ENCODE data around the gene RPIA.

DNA sequence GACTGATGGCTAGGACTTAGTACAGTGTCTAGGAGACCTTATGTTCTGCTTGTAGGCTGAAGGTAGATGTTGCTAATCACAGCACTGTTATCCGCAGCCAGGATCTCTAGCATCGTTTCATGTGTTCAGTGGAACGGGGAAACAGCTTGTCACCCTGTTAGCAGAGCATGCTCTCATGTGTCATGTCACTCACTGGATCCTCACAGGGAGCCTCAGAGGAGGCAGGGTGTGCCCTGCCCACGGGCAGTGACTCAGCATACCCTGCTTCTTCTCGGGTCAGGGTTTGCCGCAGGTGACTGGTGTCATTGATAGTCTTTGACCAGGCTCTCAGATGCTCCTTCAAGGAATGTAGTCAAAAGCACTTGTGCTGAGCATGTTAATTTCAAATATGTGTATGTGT lies 44.4 kb downstream of the RPIA start:
- TF ChIP-seq, protein P1, sequence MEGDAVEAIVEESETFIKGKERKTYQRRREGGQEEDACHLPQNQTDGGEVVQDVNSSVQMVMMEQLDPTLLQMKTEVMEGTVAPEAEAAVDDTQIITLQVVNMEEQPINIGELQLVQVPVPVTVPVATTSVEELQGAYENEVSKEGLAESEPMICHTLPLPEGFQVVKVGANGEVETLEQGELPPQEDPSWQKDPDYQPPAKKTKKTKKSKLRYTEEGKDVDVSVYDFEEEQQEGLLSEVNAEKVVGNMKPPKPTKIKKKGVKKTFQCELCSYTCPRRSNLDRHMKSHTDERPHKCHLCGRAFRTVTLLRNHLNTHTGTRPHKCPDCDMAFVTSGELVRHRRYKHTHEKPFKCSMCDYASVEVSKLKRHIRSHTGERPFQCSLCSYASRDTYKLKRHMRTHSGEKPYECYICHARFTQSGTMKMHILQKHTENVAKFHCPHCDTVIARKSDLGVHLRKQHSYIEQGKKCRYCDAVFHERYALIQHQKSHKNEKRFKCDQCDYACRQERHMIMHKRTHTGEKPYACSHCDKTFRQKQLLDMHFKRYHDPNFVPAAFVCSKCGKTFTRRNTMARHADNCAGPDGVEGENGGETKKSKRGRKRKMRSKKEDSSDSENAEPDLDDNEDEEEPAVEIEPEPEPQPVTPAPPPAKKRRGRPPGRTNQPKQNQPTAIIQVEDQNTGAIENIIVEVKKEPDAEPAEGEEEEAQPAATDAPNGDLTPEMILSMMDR (IDR thresholded peaks at IDR 0.05; ENCODE audit: low read length): no peak
- TF ChIP-seq EZH2phosphoT487 (IDR thresholded peaks at IDR 0.05; ENCODE audit: low read length) (no peak), EZH2 (optimal IDR thresholded peaks at IDR 0.05; ENCODE audit: low read depth, low read length) (no peak)

Measured in MM.1S (cell line).